ENCODE data around the gene NBAS.

The NBAS gene

DNA sequence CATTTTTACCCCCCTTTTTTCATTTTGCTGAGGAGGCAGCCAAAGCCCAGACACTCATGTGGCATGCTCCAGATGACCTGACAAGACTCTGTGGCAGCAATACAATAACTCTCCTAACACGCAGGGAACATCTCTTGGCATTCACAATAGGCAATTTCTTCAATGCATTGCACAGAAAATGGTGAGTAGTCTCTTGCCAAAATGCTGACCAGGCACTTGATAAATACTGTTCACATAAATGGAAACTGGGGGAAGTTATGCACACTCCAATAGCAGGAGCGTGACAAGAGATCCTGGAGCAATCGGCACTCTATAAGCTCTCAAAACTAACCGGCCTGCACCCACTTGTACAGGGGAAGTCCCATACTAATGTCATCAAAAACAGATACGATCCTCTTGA is 66.3 kb downstream of the NBAS start:
- TF ChIP-seq POLR2A (IDR thresholded peaks at IDR 0.05; ENCODE audit: extremely low read depth, insufficient read length): no peak
- TF ChIP-seq, protein P1, sequence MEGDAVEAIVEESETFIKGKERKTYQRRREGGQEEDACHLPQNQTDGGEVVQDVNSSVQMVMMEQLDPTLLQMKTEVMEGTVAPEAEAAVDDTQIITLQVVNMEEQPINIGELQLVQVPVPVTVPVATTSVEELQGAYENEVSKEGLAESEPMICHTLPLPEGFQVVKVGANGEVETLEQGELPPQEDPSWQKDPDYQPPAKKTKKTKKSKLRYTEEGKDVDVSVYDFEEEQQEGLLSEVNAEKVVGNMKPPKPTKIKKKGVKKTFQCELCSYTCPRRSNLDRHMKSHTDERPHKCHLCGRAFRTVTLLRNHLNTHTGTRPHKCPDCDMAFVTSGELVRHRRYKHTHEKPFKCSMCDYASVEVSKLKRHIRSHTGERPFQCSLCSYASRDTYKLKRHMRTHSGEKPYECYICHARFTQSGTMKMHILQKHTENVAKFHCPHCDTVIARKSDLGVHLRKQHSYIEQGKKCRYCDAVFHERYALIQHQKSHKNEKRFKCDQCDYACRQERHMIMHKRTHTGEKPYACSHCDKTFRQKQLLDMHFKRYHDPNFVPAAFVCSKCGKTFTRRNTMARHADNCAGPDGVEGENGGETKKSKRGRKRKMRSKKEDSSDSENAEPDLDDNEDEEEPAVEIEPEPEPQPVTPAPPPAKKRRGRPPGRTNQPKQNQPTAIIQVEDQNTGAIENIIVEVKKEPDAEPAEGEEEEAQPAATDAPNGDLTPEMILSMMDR (IDR thresholded peaks at IDR 0.05; ENCODE audit: low read depth, low read length): no peak
- TF ChIP-seq MYC (IDR thresholded peaks at IDR 0.05; ENCODE audit: low read depth, low read length): no peak
- TF ChIP-seq, protein P2, sequence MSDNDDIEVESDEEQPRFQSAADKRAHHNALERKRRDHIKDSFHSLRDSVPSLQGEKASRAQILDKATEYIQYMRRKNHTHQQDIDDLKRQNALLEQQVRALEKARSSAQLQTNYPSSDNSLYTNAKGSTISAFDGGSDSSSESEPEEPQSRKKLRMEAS (IDR thresholded peaks at IDR 0.05; ENCODE audit: low read depth, low read length): no peak
- no peak for DNase-seq (ENCODE audit: low read depth)
- H3K4me3 ChIP-seq (ENCODE audit: low read depth, low read length): no peak overlapping the region

DNA sequence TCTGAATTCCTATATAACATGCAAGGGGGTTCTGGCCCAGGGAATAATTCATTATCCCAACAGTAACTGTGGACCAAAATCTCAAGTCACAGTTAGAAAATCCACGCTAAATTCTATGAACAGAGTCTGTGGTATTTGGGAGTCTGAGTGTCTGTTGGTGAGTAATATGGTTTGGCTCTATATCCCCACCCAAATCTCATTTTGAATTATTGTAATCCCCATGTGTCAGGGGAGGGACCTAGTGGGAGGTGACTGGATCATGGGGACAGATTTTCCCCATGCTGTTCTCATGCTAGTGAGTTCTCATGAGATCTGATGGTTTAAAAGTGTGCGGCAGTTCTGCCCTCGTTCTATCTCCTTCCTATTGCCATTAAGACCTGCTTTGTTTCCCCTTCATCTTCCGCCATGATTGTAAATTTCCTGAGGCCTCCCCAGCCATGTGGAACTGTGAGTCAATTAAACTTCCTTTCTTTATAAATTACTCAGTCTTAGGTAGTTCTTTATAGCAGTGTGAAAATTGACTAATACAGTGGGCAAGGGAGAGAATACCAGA is 68.3 kb downstream of the NBAS start:
- H3K4me3 ChIP-seq (ENCODE audit: low read depth, low read length): no peak overlapping the region
- TF ChIP-seq POLR2A (IDR thresholded peaks at IDR 0.05; ENCODE audit: extremely low read depth, insufficient read length): no peak
- TF ChIP-seq MYC (IDR thresholded peaks at IDR 0.05; ENCODE audit: low read depth, low read length): no peak
- TF ChIP-seq, protein P2 (IDR thresholded peaks at IDR 0.05; ENCODE audit: low read depth, low read length): no peak
- TF ChIP-seq, protein P1 (IDR thresholded peaks at IDR 0.05; ENCODE audit: low read depth, low read length): no peak
- no peak for DNase-seq (ENCODE audit: low read depth)

DNA sequence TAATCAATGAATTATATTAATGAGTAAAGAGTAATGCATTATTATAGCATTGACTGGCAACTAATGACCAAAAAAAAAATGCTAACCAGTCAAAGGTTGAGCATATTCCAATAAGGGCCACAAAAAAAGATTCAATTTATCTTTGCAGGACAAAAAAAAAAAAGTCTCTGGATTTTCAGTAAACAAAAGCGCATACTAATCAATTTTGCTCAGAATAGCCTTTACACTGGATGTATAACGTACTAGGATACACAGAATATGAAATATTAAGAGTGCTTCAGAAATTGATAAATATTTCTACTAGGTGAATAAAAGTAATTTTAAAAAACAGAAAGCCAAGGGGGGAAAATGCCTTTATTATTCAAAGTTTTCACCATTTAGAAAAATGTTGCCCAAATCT is 74.4 kb downstream of the NBAS start:
- no peak for DNase-seq (ENCODE audit: low read depth)
- H3K4me3 ChIP-seq (ENCODE audit: low read depth, low read length): no peak overlapping the region
- TF ChIP-seq, protein P2 (IDR thresholded peaks at IDR 0.05; ENCODE audit: low read depth, low read length): no peak
- TF ChIP-seq POLR2A (IDR thresholded peaks at IDR 0.05; ENCODE audit: extremely low read depth, insufficient read length) (no peak), MYC (IDR thresholded peaks at IDR 0.05; ENCODE audit: low read depth, low read length) (no peak)
- TF ChIP-seq, protein P1 (IDR thresholded peaks at IDR 0.05; ENCODE audit: low read depth, low read length): no peak

DNA sequence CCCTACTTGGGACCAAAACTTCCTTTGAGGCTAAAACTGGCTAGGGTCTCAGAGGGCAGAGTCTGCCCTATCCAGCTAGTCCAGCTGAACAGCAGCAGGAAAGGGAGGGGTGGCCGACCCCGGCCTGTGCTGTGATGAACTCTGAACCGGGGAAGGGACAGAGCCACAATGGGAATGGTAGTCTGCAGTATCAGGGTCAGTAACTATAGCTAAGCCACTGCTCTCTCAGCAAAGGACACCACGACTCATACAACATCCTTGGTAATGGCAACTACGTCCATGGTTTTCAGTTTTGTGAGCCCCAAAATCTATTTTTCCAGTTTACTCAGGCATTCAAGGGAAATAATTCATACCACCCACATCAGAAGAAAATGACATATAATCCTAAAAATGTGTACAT is 75.2 kb downstream of the NBAS start:
- TF ChIP-seq POLR2A (IDR thresholded peaks at IDR 0.05; ENCODE audit: extremely low read depth, insufficient read length) (no peak), MYC (IDR thresholded peaks at IDR 0.05; ENCODE audit: low read depth, low read length) (no peak)
- TF ChIP-seq, protein P1 (IDR thresholded peaks at IDR 0.05; ENCODE audit: low read depth, low read length): no peak
- TF ChIP-seq, protein P2 (IDR thresholded peaks at IDR 0.05; ENCODE audit: low read depth, low read length): no peak
- DNase-seq (ENCODE audit: low read depth): no peak
- H3K4me3 ChIP-seq (ENCODE audit: low read depth, low read length): no peak overlapping the region

DNA sequence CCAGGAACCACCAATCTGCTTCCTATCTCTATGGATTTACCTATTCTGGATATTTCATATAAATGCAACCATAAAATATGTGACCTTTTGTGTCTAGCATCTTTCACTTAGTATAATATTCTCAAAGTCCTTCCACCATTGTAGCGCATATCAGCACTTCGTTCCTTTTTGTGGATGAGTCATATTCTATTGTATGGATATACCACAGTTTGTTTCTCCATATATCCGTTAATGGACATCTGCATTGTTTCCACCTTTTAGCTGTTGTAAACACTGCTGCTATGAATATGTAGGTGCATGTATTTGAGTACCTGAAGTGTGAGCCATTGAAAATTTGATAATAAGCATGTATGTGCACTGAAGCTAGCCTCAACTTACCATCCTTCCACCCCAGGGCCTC is 80.1 kb downstream of the NBAS start:
- no peak overlapping the region for H3K4me3 ChIP-seq (ENCODE audit: low read depth, low read length)
- no peak for TF ChIP-seq MYC (IDR thresholded peaks at IDR 0.05; ENCODE audit: low read depth, low read length)
- TF ChIP-seq, protein P1 (IDR thresholded peaks at IDR 0.05; ENCODE audit: low read depth, low read length): no peak
- no peak for TF ChIP-seq POLR2A (IDR thresholded peaks at IDR 0.05; ENCODE audit: extremely low read depth, insufficient read length)
- TF ChIP-seq, protein P2 (IDR thresholded peaks at IDR 0.05; ENCODE audit: low read depth, low read length): no peak

More for the DNA sequence above, 80.1 kb downstream of the NBAS start:
- no peak for DNase-seq (ENCODE audit: low read depth)
